Left ventricle myocardium inferior (tissue), 1 donor: ENCODE data around the gene WFDC1. TPM values are rescaled to one million over a fixed set of nuclear protein-coding genes. Genes with fewer than 3 reads are reported as not detected.
"Not testable (repeated sequence)": the region's sequence is repeated elsewhere in the genome, so short reads cannot be mapped to it uniquely, and the experiment has no call there.

Source experiments
- DNase-seq: peaks from one replicate; pipeline ENCODE4 v3.0.0-alpha.2; 2020
- H3K27ac ChIP-seq: fragments of 200-600 bp; replicated peaks from 2 replicates; pipeline ENCODE4 v1.8.0; 2021
- H3K27me3 ChIP-seq: fragments of 200-600 bp; 2 replicates; pipeline ENCODE4 v1.8.0; 2021; ENCODE audit warnings: low read depth
- H3K36me3 ChIP-seq: fragments of 200-600 bp; 2 replicates; pipeline ENCODE4 v1.8.0; 2021
- H3K4me1 ChIP-seq: fragments of 200-600 bp; 2 replicates; pipeline ENCODE4 v1.8.0; 2021
- H3K4me3 ChIP-seq: fragments of 200-600 bp; 2 replicates; pipeline ENCODE4 v1.8.0; 2021; ENCODE audit warnings: mild to moderate bottlenecking, moderate library complexity
- H3K9me3 ChIP-seq: fragments of 200-600 bp; replicated peaks from 2 replicates; pipeline ENCODE4 v1.8.0; 2021
- intact Hi-C: fragments of 100-400 bp; cut with micrococcal nuclease; formaldehyde crosslinking; loops from one replicate; pipeline ENCODE4 v1.11.0; 2022
- total RNA-seq: library from RNA; stranded (reverse); fragmentation: NEBNext Ultra II Directional; extraction: Animal tissue kit (Norgen Biotek cat#: 25700); gene quantifications from one replicate; pipeline ENCODE4 v1.2.1, GENCODE V29; 2021
- TF ChIP-seq, protein P1 (sequence below): fragments of 200-600 bp; IDR thresholded peaks from 2 replicates; pipeline ENCODE4 v1.8.0; 2021; ENCODE audit warnings: antibody characterized with exemption, mild to moderate bottlenecking, borderline replicate concordance
- donor health status: DM: no; HTN: yes; CAD: no; lungs with severe emphysema.

WFDC1 gene
- total RNA-seq, 1 donor from 2014 or later, result 1.3 TPM

DNA sequence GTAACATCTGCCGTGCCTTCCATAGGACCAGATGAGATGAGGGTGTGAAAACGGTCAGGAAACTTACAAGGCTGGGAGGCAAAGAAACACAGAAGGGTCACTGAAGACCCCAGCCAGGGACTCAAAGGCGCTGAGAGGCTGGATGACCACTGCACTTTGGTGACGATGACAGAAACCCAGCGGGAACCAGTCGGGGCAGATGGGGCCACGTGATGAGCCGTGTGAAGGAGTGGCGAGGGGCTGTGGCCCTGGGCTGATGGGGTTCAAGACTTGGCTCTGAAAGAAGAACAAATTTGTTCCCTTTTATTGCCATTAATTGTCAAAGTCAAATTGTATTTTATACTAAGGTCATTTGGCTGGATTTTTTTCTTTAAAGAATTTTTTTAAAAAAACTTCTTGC is 45.1 kb downstream of the WFDC1 start:
- H3K27me3 ChIP-seq, result no peaks in the 10 kb centered on the region
- no peak overlapping the region for H3K4me3 ChIP-seq
- DNase-seq, result no peak
- intact Hi-C loops, result no loop called here
- TF ChIP-seq, protein P1, sequence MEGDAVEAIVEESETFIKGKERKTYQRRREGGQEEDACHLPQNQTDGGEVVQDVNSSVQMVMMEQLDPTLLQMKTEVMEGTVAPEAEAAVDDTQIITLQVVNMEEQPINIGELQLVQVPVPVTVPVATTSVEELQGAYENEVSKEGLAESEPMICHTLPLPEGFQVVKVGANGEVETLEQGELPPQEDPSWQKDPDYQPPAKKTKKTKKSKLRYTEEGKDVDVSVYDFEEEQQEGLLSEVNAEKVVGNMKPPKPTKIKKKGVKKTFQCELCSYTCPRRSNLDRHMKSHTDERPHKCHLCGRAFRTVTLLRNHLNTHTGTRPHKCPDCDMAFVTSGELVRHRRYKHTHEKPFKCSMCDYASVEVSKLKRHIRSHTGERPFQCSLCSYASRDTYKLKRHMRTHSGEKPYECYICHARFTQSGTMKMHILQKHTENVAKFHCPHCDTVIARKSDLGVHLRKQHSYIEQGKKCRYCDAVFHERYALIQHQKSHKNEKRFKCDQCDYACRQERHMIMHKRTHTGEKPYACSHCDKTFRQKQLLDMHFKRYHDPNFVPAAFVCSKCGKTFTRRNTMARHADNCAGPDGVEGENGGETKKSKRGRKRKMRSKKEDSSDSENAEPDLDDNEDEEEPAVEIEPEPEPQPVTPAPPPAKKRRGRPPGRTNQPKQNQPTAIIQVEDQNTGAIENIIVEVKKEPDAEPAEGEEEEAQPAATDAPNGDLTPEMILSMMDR, result no peak
- H3K9me3 ChIP-seq, result peaks cover 34% of the 10 kb centered on the region
- H3K27ac ChIP-seq, result no peak overlapping the region
- no peaks in the 10 kb centered on the region for H3K36me3 ChIP-seq
- no peaks in the 10 kb centered on the region for H3K4me1 ChIP-seq

DNA sequence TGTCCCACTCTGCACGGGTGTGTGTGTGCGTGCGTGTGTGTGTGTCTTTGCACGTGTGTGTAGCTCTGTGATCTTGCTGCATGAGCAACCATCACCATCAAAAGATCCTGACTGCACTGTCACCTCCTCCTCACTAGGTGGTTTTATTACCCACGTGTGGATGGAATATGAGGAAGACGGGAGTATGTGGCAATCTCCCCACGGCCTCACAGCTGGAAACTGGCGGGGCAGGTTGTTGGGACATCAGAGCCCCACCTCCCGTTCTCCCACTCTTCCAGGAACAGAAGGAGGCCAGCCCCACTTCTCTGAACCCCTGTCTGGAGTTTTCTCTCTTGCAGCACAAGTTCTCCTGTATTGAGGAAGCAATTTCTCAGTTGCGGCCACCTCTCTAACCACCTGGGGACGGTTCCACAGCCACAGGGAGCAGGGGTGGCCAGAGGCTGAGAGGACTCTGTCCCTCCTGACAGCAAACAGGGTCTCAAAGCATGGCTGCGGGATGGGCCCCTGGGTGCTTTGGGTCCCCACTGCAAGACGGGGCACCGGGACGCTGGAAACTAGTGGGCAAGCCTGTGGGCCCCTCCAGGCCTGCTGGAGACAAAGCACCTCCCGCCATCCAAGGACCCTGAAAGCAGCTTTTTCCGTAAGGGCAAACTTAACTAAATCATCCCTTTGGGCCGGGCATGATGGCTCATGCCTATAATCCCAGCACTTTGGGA is 45.8 kb downstream of the WFDC1 start:
- no peak for DNase-seq
- TF ChIP-seq, protein P1, result no peak
- intact Hi-C loops, result no loop called here

DNA sequence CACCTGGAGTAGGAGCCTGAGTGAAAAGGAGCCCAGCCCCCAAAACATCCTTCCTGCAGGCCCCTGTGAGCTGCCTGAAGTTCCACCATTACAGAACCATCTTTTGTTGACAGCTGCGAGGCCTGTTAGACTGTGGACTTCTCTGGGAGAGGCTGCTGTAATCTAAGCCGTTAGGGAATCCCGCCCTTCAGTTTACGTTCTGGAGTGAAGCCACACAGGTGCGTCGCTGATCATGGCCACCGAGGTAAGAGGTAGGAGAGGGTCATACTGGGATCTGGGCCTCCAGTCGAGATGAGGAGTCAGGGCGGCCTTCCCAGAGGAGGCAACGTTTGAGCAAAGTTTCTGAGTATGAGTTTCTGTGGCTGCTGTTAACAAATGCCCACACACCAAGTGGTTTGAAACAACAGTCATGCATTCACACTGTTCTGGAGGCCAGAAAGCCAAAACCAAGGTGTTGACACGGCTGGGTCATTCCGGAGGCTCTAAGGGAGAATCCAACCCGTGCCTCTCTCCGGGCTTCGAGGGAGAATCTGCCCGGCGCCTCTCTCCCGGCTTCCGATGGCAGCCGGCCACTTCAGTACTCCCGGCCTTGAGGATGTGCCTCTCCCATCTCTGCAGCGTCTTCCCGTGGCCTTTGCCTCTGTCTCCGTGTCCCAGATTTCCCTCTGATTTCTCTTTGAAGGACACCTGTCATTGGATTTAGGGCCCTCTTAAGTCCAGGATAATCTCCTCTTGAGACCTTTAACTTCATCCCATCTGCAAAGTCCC is 47.0 kb downstream of the WFDC1 start:
- intact Hi-C loops, result no loop called here
- Histone ChIP-seq H3K27ac (no peak overlapping the region), H3K27me3 (peaks cover 3% of the 10 kb centered on the region), H3K36me3 (no peaks in the 10 kb centered on the region), H3K4me1 (no peaks in the 10 kb centered on the region), H3K4me3 (no peak overlapping the region), H3K9me3 (peaks cover 14% of the 10 kb centered on the region)
- DNase-seq, result no peak
- TF ChIP-seq, protein P1, result no peak

More for the DNA sequence above, 45.8 kb downstream of the WFDC1 start:
- Histone ChIP-seq H3K9me3 (peaks cover 26% of the 10 kb centered on the region), H3K27ac (no peak overlapping the region), H3K4me1 (no peaks in the 10 kb centered on the region), H3K4me3 (no peak overlapping the region), H3K36me3 (no peaks in the 10 kb centered on the region), H3K27me3 (no peaks in the 10 kb centered on the region)

DNA sequence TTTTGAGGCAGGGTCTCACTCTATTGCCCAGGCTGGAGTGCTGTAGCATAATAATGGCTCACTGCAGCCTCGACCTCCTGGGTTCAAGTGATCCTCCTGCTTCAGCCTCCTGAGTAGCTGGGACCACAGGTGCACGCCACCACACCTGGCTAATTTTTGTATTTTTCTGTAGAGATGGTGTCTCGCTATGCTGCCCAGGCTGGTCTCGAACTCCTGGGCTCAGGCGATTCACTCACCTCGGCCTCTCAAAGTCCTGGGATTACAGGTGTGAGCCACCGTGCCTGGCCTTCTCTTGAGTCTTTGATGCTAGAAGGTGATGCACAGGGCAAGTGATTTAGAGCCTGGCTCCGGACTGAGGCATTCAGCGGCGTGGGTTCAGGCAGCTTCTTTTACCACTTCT is 49.1 kb downstream of the WFDC1 start:
- H3K9me3 ChIP-seq, H3K4me1 ChIP-seq, DNase-seq, H3K36me3 ChIP-seq, H3K27ac ChIP-seq, intact Hi-C loops, H3K4me3 ChIP-seq: not testable (repeated sequence)
- H3K27me3 ChIP-seq, result peaks cover 10% of the 10 kb centered on the region

DNA sequence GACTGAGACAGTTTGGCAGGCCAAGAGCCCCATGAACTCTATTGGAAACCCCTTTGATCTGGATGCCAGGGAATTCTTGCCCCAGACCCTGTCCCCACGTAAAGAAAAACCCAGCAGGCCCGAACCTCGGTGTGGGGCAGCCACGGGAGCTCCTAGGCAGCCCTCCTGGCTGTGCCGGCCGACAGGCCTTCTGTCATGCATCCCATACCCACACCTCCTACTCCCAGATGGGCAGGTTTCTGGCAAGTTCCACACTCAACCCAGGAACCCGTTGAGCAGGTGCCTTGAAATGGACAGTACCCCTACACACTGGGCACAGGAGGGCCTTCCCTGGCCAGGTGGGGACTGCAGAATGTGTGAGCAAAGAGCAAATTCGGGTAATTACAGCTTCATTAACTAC is 50.1 kb downstream of the WFDC1 start:
- DNase-seq, result no peak
- Histone ChIP-seq H3K4me1 (no peaks in the 10 kb centered on the region), H3K9me3 (no peaks in the 10 kb centered on the region), H3K4me3 (no peak overlapping the region), H3K27ac (no peak overlapping the region), H3K36me3 (no peaks in the 10 kb centered on the region), H3K27me3 (peaks cover 16% of the 10 kb centered on the region)
- TF ChIP-seq, protein P1, result no peak
- intact Hi-C loops, result no loop called here

DNA sequence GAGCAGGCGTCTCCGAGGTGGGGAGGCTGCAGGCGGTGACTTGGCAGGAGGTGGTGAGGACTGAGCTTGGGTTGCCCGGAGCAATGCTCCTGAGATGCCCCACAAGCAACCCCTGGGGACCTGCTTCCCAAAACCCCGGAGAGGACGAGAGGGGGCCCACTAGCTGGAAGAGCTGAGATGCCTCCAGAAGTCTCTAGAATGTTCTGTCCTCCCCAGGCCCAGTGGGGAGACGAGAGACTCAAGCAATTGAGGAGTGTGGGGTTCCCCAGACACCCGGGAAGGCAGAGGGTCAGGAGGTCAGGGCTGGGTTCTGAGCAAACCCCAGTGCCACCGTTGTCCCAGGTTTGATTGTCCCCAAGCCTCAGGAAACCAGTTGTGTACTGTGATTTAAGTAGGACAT is 52.5 kb downstream of the WFDC1 start:
- Histone ChIP-seq H3K27ac (no peak overlapping the region), H3K27me3 (peaks cover 21% of the 10 kb centered on the region), H3K36me3 (no peaks in the 10 kb centered on the region), H3K9me3 (no peaks in the 10 kb centered on the region), H3K4me3 (no peak overlapping the region), H3K4me1 (no peaks in the 10 kb centered on the region)
- no peak for DNase-seq
- intact Hi-C loops, result no loop called here
- TF ChIP-seq, protein P1, result no peak
